Measurements from ENCODE around the gene PTPRD. TPM values are rescaled to one million over a fixed set of nuclear protein-coding genes. Genes with fewer than 3 reads are reported as not detected.
A peak's percentile ranks its signal among the peaks of the same experiment; 100 is the strongest.

The PTPRD gene
- total RNA-seq, 2 donors from 2014 or later, result 97.4 to 101 TPM

GRCh38 chr9:10015755-10016154 lies 597.0 kb downstream of the PTPRD start:
- TF ChIP-seq CTCF (conservative IDR thresholded peaks at IDR 0.05), result no peak
- no peaks in the 10 kb centered on the region for H3K4me1 ChIP-seq (ENCODE audit: control insufficient read depth, insufficient read depth, low read length)
- Mint-ChIP-seq H3K27ac (no peak overlapping the region), H3K4me1 (peaks cover 2% of the 10 kb centered on the region), H3K36me3 (ENCODE audit: low read depth) (peaks cover 2% of the 10 kb centered on the region), H3K9me3 (peaks cover 9% of the 10 kb centered on the region), H3K27me3 (ENCODE audit: insufficient read depth) (no peaks in the 10 kb centered on the region), H3K4me3 (no peak overlapping the region)
- H3K36me3 ChIP-seq (ENCODE audit: control insufficient read depth, insufficient read depth, low read length), result no peaks in the 10 kb centered on the region
- DNase-seq, result no peak
- no peaks in the 10 kb centered on the region for H3K27me3 ChIP-seq (ENCODE audit: control insufficient read depth, insufficient read depth, low read length, poor library complexity, severe bottlenecking)
- WGBS, 2 experiments (ENCODE audit: insufficient coverage in 1 of 2, insufficient read length in 1 of 2), result 88% methylated on average over 1 of the region's 1 CpG; no CpG with 5 or more reads in 1 of the 2 experiments
- H3K27ac ChIP-seq (ENCODE audit: low read depth, low read length), result no peak overlapping the region
- peaks cover 5% of the 10 kb centered on the region for H3K9me3 ChIP-seq (ENCODE audit: control insufficient read depth, low read length)
- H3K4me3 ChIP-seq (ENCODE audit: low read length), result no peak overlapping the region
- H3K9ac ChIP-seq (ENCODE audit: extremely low read depth, low read length, poor library complexity, severe bottlenecking), result no peak overlapping the region

GRCh38 chr9:10014889-10015288 lies 597.9 kb downstream of the PTPRD start:
- peaks cover 2% of the 10 kb centered on the region for H3K36me3 Mint-ChIP-seq (ENCODE audit: low read depth)
- H3K9ac ChIP-seq (ENCODE audit: extremely low read depth, low read length, poor library complexity, severe bottlenecking), result no peak overlapping the region
- no peaks in the 10 kb centered on the region for H3K27me3 ChIP-seq (ENCODE audit: control insufficient read depth, insufficient read depth, low read length, poor library complexity, severe bottlenecking)
- 88% methylated on average over 2 of the region's 2 CpGs; no CpG with 5 or more reads in 1 of the 2 experiments for WGBS, 2 experiments (ENCODE audit: insufficient coverage in 1 of 2, insufficient read length in 1 of 2)
- H3K9me3 ChIP-seq (ENCODE audit: control insufficient read depth, low read length), result peaks cover 5% of the 10 kb centered on the region
- H3K4me3 ChIP-seq (ENCODE audit: low read length), result no peak overlapping the region
- no peak overlapping the region for H3K27ac ChIP-seq (ENCODE audit: low read depth, low read length)
- peaks cover 3% of the 10 kb centered on the region for H3K4me1 ChIP-seq (ENCODE audit: control insufficient read depth, insufficient read depth, low read length)
- no peak overlapping the region for H3K27ac Mint-ChIP-seq
- H3K36me3 ChIP-seq (ENCODE audit: control insufficient read depth, insufficient read depth, low read length), result no peaks in the 10 kb centered on the region
- H3K4me3 Mint-ChIP-seq, result no peak overlapping the region
- H3K4me1 Mint-ChIP-seq, result peaks cover 2% of the 10 kb centered on the region
- no peak for TF ChIP-seq CTCF (conservative IDR thresholded peaks at IDR 0.05)
- peaks cover 11% of the 10 kb centered on the region for H3K9me3 Mint-ChIP-seq
- no peak for DNase-seq
- no peaks in the 10 kb centered on the region for H3K27me3 Mint-ChIP-seq (ENCODE audit: insufficient read depth)

- Histone ChIP-seq H3K9me3 (ENCODE audit: control insufficient read depth, low read length) (peaks cover 5% of the 10 kb centered on the region), H3K27me3 (ENCODE audit: control insufficient read depth, insufficient read depth, low read length, poor library complexity, severe bottlenecking) (no peaks in the 10 kb centered on the region), H3K9ac (ENCODE audit: extremely low read depth, low read length, poor library complexity, severe bottlenecking) (peak overlapping the region; percentile 66), H3K27ac (ENCODE audit: low read depth, low read length) (no peak overlapping the region), H3K4me1 (ENCODE audit: control insufficient read depth, insufficient read depth, low read length) (peaks cover 14% of the 10 kb centered on the region), H3K4me3 (ENCODE audit: low read length) (peak overlapping the region; percentile 59), H3K36me3 (ENCODE audit: control insufficient read depth, insufficient read depth, low read length) (no peaks in the 10 kb centered on the region)
- Mint-ChIP-seq H3K4me3 (no peak overlapping the region), H3K9me3 (peaks cover 10% of the 10 kb centered on the region), H3K36me3 (ENCODE audit: low read depth) (peaks cover 2% of the 10 kb centered on the region), H3K27me3 (ENCODE audit: insufficient read depth) (no peaks in the 10 kb centered on the region), H3K27ac (peak overlapping the region; percentile 81), H3K4me1 (peaks cover 16% of the 10 kb centered on the region)
- DNase-seq, result no peak
- WGBS, 2 experiments (ENCODE audit: insufficient coverage in 1 of 2, insufficient read length in 1 of 2), result 49 to 51% methylated on average over 3 of the region's 3 CpGs
- no peak for TF ChIP-seq CTCF (conservative IDR thresholded peaks at IDR 0.05)
Measured at GRCh38 chr9:10009401-10009800, 603.4 kb downstream of the PTPRD start.

All from endodermal cell (in vitro differentiated cells).